Left kidney (tissue), 2 donors: Measurements from ENCODE around the gene UNC5A. TPM values are rescaled to one million over a fixed set of nuclear protein-coding genes. Genes with fewer than 3 reads are reported as not detected.

Experiments
- DNase-seq: peaks from one replicate; pipeline ENCODE4 v3.0.0-alpha.2; 2013
- polyA plus RNA-seq: library from polyadenylated mRNA; unstranded; fragments of 120-200 nt; gene quantifications from one replicate; pipeline ENCODE4 v1.2.1, GENCODE V29; 2013; ENCODE audit not compliant: insufficient read length

Gene UNC5A
- polyA plus RNA-seq, 1 donor, result 0.17 TPM

DNA sequence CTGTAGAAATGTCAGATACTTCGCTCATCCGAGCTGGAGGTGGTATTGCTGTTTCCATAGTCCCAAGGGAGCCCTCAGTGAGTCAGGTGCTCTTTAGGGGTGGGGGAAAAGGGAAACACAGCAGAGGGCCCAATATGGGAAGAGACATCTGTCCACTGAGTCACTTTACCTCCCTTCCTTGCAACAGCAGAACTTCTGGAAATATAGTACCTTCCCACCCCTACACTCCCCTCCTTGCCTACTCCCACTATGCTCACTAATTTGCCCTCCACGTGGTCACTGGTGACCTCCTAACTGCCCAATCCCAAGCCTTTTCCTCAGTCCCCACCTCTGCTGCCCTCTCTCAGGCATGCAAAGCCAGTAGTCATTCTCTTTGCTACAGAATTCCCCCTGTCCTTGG lies 86.9 kb downstream of the UNC5A start:
- DNase-seq, result no peak

DNA sequence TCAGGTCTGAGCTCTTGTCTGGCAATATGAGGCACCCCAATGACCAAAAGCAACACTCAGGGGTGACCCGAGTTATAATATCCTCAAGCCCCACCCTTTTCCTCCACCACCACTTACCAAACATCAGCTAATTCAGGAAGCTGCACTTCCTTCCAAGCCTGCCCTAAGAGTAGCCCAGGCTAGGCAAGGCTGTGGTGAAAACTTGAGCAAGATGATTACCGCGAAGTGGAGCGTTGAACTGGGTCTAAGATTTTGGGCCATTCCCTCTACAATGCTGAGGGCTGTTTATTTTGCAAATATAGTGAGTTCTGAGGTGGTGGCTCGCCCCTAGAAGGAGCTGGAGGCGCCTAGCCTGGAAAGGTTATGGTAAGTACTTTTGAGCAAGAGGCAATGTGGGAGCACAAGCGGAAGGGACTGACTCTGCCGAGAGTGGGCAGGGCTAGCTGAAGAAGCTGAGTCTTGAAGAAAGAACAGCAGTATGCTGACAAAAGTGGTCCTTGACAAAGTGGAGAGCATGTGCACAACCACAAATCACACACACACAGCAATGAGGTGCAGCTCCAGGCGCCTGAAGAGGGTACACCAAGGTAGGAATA lies 89.0 kb downstream of the UNC5A start, which contains the start of gene HK3:
Gene HK3 (minus strand): TSS at position 51 of the 596 bp plus-strand sequence. CDS start 3,187 bp downstream, outside the sequence.
- no peak for DNase-seq

DNA sequence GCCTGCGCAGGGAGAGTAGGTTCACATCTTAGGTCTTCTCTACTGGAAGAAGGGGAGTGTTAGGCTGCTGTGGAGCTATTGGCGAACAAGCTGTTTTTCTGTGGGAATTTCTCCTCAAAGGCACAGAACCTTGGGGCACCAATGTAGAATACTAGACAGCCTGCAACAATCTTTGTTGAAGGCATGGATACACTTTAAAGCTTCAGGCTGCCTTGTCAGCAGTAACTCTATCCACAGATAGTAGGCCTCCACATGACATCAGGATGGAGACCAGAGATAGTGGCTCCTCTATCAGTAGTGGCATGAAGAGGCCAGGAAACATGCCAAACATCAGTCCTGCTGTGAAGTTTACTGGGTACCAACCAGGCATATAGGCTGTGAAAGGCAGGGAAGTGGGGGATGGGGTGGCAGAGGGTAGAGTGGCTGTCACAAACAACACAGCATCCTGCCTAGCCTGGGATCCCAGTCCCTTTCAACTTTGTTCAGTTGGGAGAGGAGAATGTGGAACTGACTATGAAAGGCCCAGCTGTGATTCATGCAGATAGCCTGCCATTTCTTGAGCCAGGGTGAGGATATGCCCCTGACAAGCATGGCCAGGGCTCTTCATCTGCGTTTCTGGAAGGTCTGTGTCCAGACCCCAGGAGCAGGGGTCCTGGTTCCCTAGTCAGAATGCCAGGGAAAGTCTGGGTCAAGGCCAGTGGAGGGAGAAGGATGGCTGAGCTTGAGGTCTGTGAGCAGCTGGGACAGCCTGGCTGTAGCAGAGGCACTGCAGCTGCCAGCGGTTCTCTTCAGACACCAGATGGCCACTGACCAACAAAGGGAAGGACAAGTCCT lies 89.8 kb downstream of the UNC5A start:
- no peak for DNase-seq

DNA sequence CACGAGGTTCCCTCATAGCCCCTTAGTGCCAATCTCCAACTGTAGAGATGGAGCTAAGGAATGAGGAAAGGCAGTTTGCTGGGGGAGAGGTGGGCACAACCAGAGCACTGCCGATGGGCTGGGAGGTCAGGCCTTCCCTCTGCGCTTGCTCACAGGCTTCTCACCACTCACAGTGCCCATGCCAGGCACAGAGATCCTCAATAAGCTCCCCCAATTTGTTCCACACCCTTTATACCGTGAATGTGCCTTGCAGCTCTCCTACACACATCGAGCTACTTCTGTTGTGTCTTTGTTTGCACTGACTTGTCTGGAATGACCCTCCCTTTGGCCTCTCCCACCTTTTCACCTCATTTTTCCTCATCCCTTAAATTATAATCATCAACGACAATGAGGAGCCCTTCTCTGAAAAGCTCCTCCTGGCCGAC lies 90.4 kb downstream of the UNC5A start:
- DNase-seq, result no peak

DNA sequence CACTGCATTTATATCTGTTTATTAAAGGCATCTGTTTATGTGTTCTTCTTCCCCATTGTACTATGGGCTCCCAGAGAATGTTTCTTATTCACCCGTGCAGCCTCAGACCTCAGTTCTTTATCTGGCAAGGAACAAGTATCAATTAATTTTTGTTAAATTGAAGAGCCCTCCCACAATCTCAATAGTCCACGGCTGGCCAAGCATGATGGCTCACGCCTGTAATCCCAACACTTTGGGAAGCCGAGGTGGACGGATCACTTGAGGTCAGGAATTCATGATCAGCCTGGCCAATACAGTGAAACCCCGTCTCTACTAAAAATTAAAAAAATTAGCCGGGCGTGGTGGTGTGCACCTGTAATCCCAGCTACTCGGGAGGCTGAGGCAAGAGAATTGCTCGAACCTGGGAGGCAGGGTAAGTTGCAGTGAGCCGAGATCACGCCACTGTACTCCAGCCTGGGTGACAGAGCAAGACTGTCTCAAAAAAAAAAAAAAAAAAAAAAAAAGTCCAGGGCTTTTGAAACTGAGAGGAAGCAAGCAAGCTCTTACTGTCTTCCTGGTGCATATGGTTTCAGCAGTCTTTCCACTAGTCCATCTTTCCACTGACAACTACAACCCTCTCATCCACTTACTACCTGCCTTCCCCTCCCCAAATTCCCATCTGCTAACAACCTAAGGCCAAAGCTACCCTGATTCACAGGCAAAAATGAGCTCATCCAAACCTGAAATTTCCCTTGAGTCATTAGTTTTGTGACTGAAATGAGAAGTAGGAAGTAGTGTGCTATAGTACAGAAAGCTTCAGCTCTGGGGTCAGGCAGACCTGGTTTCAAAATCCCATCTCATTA lies 91.1 kb downstream of the UNC5A start:
- no peak for DNase-seq

DNA sequence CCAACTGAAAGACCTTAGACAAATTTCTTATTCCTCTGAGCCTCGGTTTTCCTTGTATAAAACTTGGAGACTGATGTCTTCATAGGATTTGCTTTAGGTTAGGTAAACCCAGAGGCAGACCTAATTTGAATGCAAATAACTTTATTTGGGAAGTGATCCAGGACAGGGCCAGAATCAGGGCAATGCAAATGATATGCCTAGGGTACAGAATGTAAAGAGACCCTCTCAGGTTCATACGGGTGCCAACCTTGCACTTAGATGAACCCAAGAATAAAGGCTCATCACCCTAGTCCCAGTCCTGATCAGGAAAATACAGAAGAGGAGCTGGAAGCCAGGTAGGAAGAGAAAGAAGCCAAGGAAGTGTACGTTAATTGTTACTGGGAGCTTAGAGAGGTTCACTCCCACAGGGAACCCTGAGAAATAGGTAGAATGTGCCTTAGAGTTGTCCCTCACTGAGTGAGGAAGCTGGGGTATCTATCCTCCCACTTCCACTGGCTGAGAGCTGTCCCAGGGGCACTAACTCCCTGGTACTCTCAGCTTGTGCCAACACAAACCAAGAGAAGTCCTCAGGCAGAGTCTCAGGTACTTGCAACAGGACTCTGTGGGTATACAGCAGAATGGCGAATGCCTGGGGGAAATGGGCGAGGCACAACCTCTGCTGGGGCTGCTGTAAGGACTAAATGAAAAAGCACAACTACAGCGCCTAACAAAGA lies 91.9 kb downstream of the UNC5A start:
- DNase-seq, result no peak

DNA sequence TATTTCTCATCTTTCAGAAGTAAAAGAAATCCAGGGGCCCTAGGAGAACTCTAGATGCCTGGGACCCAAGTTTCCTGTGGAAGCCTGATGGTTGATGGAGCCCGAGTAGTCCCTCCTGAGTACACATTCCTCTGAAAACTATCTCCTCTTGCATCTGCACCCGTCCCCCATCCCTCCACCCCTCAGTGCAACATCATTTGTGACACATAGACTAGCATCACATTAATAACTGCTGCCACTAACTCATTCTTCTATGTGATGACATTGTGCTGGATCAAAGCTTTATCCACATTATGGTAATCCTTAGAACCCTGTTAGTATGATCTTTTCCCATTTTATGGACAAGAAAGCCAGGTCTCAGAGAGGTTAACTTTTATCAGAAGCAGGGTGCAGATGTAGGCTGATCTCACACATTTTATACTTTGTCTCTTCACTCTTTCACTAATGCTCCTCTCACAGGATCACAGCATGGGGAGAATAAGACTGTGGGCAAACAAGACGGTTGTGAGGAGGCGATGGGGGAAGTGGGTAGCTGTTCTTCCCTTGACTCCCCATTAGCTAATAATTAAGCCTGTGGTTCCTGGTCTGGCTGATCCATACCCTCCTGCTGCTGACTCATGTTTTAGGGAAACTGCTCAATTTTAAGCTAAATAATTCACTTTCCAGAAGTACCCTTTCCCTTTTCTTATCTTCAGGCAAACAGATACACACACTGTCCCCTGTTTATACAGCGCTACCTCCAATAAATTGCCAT lies 92.7 kb downstream of the UNC5A start:
- DNase-seq, result no peak

DNA sequence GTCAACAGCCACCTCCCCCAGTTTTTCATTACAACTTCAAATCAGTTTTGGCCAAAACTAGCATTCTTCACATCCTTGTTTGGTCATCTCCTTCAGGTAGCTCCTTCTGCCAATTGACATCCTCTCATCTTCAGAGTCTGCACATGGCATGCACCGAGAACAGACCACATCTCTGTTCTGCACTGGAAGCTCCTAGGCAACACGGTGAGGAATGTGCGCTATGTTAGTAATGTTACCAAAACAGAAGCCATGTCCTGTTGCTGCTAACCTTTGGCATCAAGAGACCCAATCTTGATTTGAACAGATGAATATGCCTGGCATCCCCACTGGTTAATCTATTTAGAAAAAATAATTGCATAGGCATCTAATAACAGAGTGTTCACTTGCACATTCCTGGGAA lies 93.9 kb downstream of the UNC5A start:
- no peak for DNase-seq

DNA sequence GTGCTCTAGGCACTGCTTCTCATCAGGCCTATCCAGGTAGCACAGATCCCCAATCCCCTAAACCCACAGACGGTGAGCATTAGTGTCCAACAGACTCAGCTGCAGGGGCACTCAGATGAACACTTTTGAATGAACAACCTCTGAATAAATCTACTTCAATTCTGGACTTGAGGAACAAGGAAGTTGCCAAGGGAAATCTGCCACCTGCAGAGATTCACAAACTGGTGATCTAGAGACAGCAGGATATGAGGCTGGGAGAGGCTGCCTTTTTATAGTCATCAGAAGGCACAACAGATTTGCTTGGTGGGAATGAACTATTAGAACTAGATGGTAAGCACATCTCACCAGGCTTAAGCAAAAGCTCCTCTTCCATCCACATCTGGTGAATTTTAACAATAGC lies 95.8 kb downstream of the UNC5A start:
- DNase-seq, result no peak

DNA sequence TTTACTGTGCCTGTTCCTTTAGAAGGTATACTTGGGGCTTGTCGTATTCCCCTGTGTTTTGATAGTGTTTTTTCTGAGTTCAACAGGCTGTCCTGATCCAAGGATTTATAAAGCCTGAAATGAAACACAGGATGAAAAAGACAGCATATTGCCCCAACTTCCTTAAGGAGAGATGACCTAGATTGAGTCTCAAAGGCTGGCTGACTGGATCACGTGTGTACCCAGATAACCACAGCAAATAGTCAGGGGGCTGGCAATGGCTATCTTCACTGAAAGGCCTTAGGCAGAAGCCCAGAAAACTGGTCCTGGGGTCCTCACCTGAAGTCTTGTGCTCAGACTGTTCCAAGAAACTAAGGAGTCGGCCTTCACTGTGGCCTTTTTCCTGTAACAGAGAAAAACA lies 96.4 kb downstream of the UNC5A start:
- no peak for DNase-seq

DNA sequence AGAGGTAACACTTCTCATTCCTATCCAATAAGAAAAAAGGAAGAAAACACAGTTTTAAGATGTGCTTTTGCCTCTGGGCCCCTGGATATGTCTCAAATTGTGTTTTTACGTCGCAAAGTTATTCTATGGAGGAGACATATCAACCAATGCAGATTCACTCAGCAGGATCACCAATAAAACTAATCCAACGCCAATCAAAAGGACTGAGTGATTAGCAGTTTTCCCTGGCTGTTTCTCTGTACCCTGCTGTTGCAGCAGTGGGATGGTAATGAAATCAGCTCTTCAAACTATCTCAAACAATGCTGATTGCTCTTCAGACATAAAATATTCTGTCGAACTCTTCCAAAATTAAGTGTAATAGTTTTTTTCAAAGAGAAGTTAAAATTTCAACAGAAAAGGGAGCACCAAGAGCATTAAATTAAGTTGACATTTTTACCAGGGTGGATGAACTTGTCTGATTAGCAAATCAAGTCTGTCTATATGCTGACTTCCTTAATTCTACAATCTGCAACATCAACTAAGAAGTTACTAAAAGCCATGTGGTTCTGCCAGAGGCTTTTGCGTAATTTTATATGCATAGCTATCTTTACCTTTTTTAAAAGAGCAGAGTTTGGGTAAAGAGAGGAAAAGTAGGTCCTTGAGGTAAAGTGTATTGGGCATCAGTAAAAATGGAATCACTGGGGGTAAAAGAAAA lies 98.5 kb downstream of the UNC5A start:
- no peak for DNase-seq

DNA sequence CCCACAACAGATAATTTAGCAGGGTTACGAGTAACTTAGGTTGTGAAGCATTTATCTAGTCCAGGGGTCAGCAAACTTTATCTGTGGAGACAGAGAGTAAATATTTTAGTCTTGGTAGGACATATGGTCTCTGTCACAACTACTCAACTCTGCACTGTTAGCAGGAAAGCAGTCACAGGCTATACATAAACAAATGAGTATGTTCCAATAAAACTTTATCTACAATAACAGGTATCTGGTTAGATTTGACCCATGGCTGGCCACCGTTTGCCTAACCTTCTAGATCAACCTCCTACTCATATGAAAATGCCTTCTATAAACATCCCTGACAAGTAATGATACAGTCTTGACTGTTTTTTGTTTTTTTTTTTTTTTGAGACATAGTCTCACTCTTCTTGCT lies 101.8 kb downstream of the UNC5A start:
- no peak for DNase-seq

DNA sequence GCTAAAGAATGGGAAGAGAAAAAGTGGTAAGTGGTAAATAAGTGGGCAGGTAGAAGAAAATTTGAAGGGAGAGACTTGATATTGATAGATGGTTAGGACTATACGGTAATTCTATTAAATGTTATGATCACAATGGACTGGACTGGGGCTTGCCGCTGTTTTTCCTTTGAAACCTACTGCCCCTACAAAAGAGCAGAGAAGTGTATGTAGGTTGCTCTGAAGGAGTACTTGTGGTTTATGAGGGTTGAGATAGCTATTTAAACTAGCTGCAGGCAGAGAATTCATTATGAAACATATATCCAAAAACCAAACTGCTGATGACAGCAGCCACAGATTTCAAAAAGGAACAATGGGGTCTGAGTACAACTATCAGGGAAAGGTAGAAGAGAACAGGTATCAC lies 105.5 kb downstream of the UNC5A start:
- no peak for DNase-seq

DNA sequence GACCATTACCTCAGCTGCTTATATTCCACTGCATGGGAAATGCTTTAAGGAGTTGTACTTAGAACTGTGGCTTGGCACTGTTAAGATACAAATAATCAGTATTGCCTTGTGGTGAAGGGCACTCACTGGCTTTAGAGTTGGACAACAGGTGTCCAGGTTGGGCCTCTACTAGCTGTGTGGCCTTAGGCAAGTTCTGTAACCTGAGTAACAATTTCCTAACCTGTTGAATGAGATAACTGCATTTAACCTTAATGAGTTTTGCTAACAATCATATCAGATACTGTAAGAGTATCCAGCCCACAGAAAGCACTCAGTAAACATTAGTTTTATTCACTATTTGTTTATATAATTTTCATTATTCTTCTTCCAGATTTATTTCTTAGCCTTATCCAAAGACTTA lies 106.0 kb downstream of the UNC5A start:
- DNase-seq, result no peak

DNA sequence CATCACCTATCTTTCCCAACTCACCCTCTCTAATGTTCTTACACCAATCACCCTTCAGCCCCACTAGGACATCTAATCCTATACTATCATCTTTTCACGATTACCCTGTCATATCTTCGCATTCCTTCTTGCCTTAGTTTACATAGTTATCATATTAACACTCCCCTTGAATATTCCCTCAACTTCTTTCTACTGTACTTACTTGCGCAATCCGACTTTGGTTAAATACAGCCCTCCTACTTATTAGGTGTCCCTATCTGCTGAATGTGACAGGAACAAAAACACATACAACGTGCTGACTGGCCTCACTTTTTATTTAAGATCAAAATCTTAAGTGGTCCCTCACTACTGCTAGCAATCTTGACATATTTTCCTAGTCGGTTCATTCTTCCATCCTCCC lies 108.3 kb downstream of the UNC5A start:
- DNase-seq, result no peak

DNA sequence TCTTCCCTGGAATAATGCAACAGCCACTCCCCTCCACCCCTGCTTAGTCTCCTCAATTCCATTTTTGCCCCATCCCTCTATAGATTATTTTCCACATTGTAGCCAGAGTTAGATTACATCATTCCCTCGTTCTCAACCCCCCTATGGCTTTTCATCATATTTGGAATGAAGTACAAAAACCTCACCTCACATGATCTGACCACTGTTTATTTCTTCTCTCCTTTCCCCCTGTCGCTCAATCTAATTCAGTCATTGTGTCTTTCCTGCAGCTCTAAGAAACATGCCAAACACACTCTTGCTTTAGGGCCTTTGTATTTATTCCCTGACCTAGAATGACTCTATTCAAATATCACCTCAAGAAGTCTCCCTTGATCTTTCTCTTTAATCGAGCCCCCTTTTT lies 111.4 kb downstream of the UNC5A start:
- no peak for DNase-seq

DNA sequence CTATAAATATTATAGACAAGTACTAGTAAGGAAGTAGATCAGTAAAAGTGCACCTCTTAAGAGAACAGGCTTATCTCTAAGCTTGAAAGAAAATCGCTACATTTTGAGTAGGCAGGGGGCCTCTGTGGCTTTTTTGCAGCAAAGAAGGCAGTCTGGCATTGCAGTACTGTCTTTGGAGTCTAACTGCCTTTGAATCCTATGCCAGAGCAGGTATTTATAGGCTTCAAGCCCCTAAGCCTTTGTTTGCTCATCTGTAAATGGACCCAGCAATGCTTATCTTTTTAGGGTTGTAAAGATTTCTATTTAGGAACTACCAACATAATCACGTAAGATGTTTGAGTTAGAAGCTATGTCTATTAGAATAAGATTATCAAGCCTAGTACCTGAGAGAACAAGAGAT lies 112.5 kb downstream of the UNC5A start:
- DNase-seq, result no peak

DNA sequence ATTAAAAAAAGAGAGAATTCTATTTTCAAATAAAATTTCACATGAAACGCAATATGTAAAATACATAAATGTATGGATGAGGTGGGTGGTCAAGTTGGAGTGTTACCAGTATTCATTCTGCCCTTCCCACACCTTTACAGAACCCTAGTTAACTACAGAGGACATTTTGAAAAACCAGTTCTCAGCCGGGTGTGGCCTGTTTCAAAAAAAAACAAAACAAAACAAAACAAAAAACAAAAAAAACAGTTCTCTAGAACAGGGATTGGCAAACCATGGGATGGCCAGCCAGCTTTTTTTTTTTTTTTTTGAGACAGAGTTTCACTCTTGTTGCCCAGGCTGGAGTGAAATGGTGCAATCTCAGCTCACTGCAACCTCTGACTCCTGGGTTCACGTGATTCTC lies 117.2 kb downstream of the UNC5A start:
- DNase-seq, result no peak

DNA sequence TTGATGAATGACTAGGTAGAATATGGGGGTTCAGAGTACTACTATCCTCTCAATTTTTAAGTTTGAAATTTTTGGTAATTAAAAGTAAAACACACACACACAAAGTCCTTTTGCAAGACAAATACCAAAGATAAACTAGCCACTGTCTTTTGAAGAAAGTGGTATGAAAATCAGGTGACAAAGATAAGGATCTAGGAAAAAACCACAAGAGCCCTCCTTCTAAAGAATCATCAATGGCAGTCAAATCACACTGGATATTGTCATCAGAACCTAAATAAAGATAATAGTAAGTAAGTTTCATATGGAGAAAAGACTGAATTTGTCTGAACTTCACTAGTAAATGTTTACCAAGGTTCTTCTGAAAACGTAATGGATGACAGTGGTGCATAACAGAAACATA lies 119.3 kb downstream of the UNC5A start:
- DNase-seq, result no peak
